Tibial nerve (tissue), 4 donors: ENCODE data around the gene NKAIN2. TPM values are rescaled to one million over a fixed set of nuclear protein-coding genes. Genes with fewer than 3 reads are reported as not detected.

Experiments used
- DNase-seq, 2 donors: peaks; one replicate each; pipeline ENCODE4 v3.0.0-alpha.2; 2019; ENCODE audit warnings: low spot score in 2 of 2
- H3K27ac ChIP-seq, 4 donors: fragments of 200-600 bp; sonication (generic) in 3 of 4; one replicate each; pipeline ENCODE4 v1.5.1; 2017 to 2019; ENCODE audit warnings: mild to moderate bottlenecking in 1 of 4
- H3K27me3 ChIP-seq, 2 donors: fragments of 200-600 bp; sonication (generic) in 1 of 2; one replicate each; pipeline versions ENCODE4 v1.5.1 to v1.6.0; 2017 to 2019
- H3K36me3 ChIP-seq, 3 donors: fragments of 200-600 bp; sonication (generic); one replicate each; pipeline ENCODE4 v1.5.1; 2018 to 2019
- H3K4me1 ChIP-seq, 4 donors: fragments of 200-600 bp; sonication (generic) in 3 of 4; one replicate each; pipeline ENCODE4 v1.5.1; 2017 to 2019
- H3K4me3 ChIP-seq, 4 donors: fragments of 200-600 bp; sonication (generic) in 3 of 4; one replicate each; pipeline ENCODE4 v1.5.1; 2017 to 2019; ENCODE audit warnings: mild to moderate bottlenecking in 1 of 4, moderate library complexity in 1 of 4
- H3K9me3 ChIP-seq, 4 donors: fragments of 200-600 bp; sonication (generic) in 3 of 4; one replicate each; pipeline ENCODE4 v1.5.1; 2017 to 2019
- CTCF ChIP-seq, 5 experiments: fragments of 200-600 bp in 3 of 5; fragments of 450-650 bp in 2 of 5; sonication (generic) in 3 of 5; IDR thresholded peaks; one replicate each; pipeline ENCODE4 v1.5.1; 2016 to 2019; ENCODE audit warnings: antibody characterized with exemption in 5 of 5, mild to moderate bottlenecking in 3 of 5, moderate library complexity in 2 of 5
- EP300 ChIP-seq, 2 donors: sonication (generic); formaldehyde crosslinking; IDR thresholded peaks; one replicate each; pipeline ENCODE4 v1.6.1; 2017; ENCODE audit warnings: antibody characterized with exemption in 2 of 2, mild to moderate bottlenecking in 1 of 2
- POLR2A ChIP-seq, 2 donors: fragments of 450-650 bp; IDR thresholded peaks; one replicate each; pipeline ENCODE4 v1.6.1; 2017; ENCODE audit warnings: antibody characterized with exemption in 2 of 2, mild to moderate bottlenecking in 2 of 2, moderate library complexity in 2 of 2
- WGBS, 2 donors: methylation state at CpG; one replicate each; pipeline ENCODE4 v1.1.5; 2018; 5-methylcytosine and 5-hydroxymethylcytosine counted together
- total RNA-seq, 4 donors: library from RNA; depleted of rRNA; stranded (reverse); fragments of >200 nt; gene quantifications; one replicate each; pipeline ENCODE4 v1.1.0, GENCODE V29; 2016

The NKAIN2 gene
- total RNA-seq, 4 donors from 2014 or later, result 8.1 to 20.8 (median 15.2) TPM

- Histone ChIP-seq H3K4me1 (no peaks in the 10 kb centered on the region), H3K9me3 (peaks cover 0 to 3% (median 0%) of the 10 kb centered on the region in 4 donors), H3K27ac (no peak overlapping the region), H3K27me3 (no peaks in the 10 kb centered on the region), H3K4me3 (no peak overlapping the region), H3K36me3 (no peaks in the 10 kb centered on the region)
- 92 to 94% methylated on average over 6 of the region's 6 CpGs for WGBS, 2 donors
- TF ChIP-seq CTCF (IDR thresholded peaks at IDR 0.05) (no peak), POLR2A (IDR thresholded peaks at IDR 0.05) (no peak), EP300 (IDR thresholded peaks at IDR 0.05) (no peak)
- DNase-seq, result no peak
Observed at GRCh38 chr6:124800222-124800621, 996.6 kb downstream of the NKAIN2 start.

- DNase-seq, result no peak
- peaks cover 0 to 8% (median 0%) of the 10 kb centered on the region in 4 donors for H3K9me3 ChIP-seq
- no peaks in the 10 kb centered on the region for H3K4me1 ChIP-seq
- no peak overlapping the region for H3K27ac ChIP-seq
- H3K27me3 ChIP-seq, result no peaks in the 10 kb centered on the region
- H3K4me3 ChIP-seq, result no peak overlapping the region
- no peak for TF ChIP-seq EP300 (IDR thresholded peaks at IDR 0.05)
- no peak for TF ChIP-seq CTCF (IDR thresholded peaks at IDR 0.05)
- no peak for TF ChIP-seq POLR2A (IDR thresholded peaks at IDR 0.05)
- no peaks in the 10 kb centered on the region for H3K36me3 ChIP-seq
- 48 to 65% methylated on average over 2 of the region's 2 CpGs for WGBS, 2 donors
Observed at GRCh38 chr6:124812067-124812466, 1008.4 kb downstream of the NKAIN2 start.

- no peak overlapping the region for H3K27ac ChIP-seq
- no peak for TF ChIP-seq EP300 (IDR thresholded peaks at IDR 0.05)
- no peak for TF ChIP-seq CTCF (IDR thresholded peaks at IDR 0.05)
- TF ChIP-seq POLR2A (IDR thresholded peaks at IDR 0.05), result no peak
- no peaks in the 10 kb centered on the region for H3K27me3 ChIP-seq
- no peak overlapping the region for H3K4me3 ChIP-seq
- WGBS, 2 donors, result 67 to 68% methylated on average over 4 of the region's 4 CpGs
- H3K36me3 ChIP-seq, result no peaks in the 10 kb centered on the region
- DNase-seq, result no peak
- no peaks in the 10 kb centered on the region for H3K4me1 ChIP-seq
- H3K9me3 ChIP-seq, result no peaks in the 10 kb centered on the region
Observed at GRCh38 chr6:124819346-124819745, 1015.7 kb downstream of the NKAIN2 start.

- no peak overlapping the region for H3K27ac ChIP-seq
- DNase-seq, result no peak
- TF ChIP-seq CTCF (IDR thresholded peaks at IDR 0.05) (no peak), EP300 (IDR thresholded peaks at IDR 0.05) (no peak), POLR2A (IDR thresholded peaks at IDR 0.05) (no peak)
- no peaks in the 10 kb centered on the region for H3K27me3 ChIP-seq
- no peaks in the 10 kb centered on the region for H3K36me3 ChIP-seq
- H3K9me3 ChIP-seq, result no peaks in the 10 kb centered on the region
- no peak overlapping the region for H3K4me3 ChIP-seq
- no peaks in the 10 kb centered on the region for H3K4me1 ChIP-seq
Observed at GRCh38 chr6:124822204-124822613, 1018.5 kb downstream of the NKAIN2 start.

- 47 to 51% methylated on average over 3 of the region's 3 CpGs for WGBS, 2 donors
- TF ChIP-seq CTCF (IDR thresholded peaks at IDR 0.05) (no peak), POLR2A (IDR thresholded peaks at IDR 0.05) (no peak), EP300 (IDR thresholded peaks at IDR 0.05) (no peak)
- H3K27ac ChIP-seq, result no peak overlapping the region
Observed at GRCh38 chr6:124822721-124823120, 1019.1 kb downstream of the NKAIN2 start.

More at GRCh38 chr6:124822721-124823120, 1019.1 kb downstream of the NKAIN2 start:
- Histone ChIP-seq H3K36me3 (no peaks in the 10 kb centered on the region), H3K27me3 (no peaks in the 10 kb centered on the region), H3K4me1 (no peaks in the 10 kb centered on the region), H3K9me3 (no peaks in the 10 kb centered on the region), H3K4me3 (no peak overlapping the region)
- DNase-seq, result no peak
